Activated CD4-positive, alpha-beta T cell treated with anti-CD3 and anti-CD28 coated beads for 24 hours (primary cell): ENCODE measurements around the gene MROH8.

Source experiments
- DNase-seq, 2 donors: peaks; one replicate each; pipeline ENCODE4 v3.0.0-alpha.2; 2020; ENCODE audit warnings: low read depth in 2 of 2

MROH8 gene

GRCh38 chr20:37178839-37179682 is at the start of gene MROH8, which contains the start of gene RPN2:
MROH8 (minus strand) TSS chr20:37179548.
RPN2 (plus strand) TSS chr20:37179330; CDS start chr20:37179357, 27 bp downstream.
- peak; percentile 88 to 94 for DNase-seq

- no peak for DNase-seq
Measured at GRCh38 chr20:37228656-37229055, 49.3 kb upstream of the MROH8 start.

GRCh38 chr20:37228082-37228481 is 48.7 kb upstream of the MROH8 start:
- DNase-seq, result no peak

- no peak for DNase-seq
Measured at GRCh38 chr20:37226889-37227288, 47.5 kb upstream of the MROH8 start.

- no peak for DNase-seq
Measured at GRCh38 chr20:37225146-37225545, 45.8 kb upstream of the MROH8 start.

- no peak for DNase-seq
Measured at GRCh38 chr20:37223053-37223452, 43.7 kb upstream of the MROH8 start.

GRCh38 chr20:37222086-37222485 is 42.7 kb upstream of the MROH8 start:
- DNase-seq, result no peak

GRCh38 chr20:37220731-37221130 is 41.4 kb upstream of the MROH8 start:
- no peak for DNase-seq

- no peak for DNase-seq
Measured at GRCh38 chr20:37219751-37220668, 40.7 kb upstream of the MROH8 start.

GRCh38 chr20:37218976-37219375 is 39.6 kb upstream of the MROH8 start:
- no peak for DNase-seq

- no peak for DNase-seq
Measured at GRCh38 chr20:37218441-37218840, 39.1 kb upstream of the MROH8 start.

GRCh38 chr20:37209661-37210314 is 30.4 kb upstream of the MROH8 start:
- DNase-seq, result no peak

GRCh38 chr20:37209193-37209592 is 29.8 kb upstream of the MROH8 start:
- no peak for DNase-seq

- DNase-seq, result no peak
Measured at GRCh38 chr20:37207171-37207570, 27.8 kb upstream of the MROH8 start.

- no peak for DNase-seq
Measured at GRCh38 chr20:37205794-37206193, 26.4 kb upstream of the MROH8 start.

GRCh38 chr20:37205130-37205529 is 25.8 kb upstream of the MROH8 start:
- no peak for DNase-seq

GRCh38 chr20:37204056-37204455 is 24.7 kb upstream of the MROH8 start:
- no peak for DNase-seq

- DNase-seq, result no peak
Measured at GRCh38 chr20:37202267-37202943, 23.1 kb upstream of the MROH8 start.

GRCh38 chr20:37201827-37202162 is 22.4 kb upstream of the MROH8 start:
- DNase-seq, result no peak

GRCh38 chr20:37200926-37201826 is 21.8 kb upstream of the MROH8 start:
- no peak for DNase-seq

GRCh38 chr20:37200376-37200775 is 21.0 kb upstream of the MROH8 start:
- DNase-seq, result no peak
